Nephron (organoid): Measurements from ENCODE around the gene FBXO36.
A peak's percentile ranks its signal among the peaks of the same experiment; 100 is the strongest.

Experiments
- H3K27ac Mint-ChIP-seq, 3 experiments: 2 replicates each; pipeline ENCODE4 v1.8.0; 2020; ENCODE audit warnings: mixed read lengths in 3 of 3, mild to moderate bottlenecking in 2 of 3, moderate library complexity in 1 of 3
- H3K27me3 Mint-ChIP-seq: 2 replicates; pipeline ENCODE4 v1.8.0; 2021; ENCODE audit warnings: low read depth, mild to moderate bottlenecking, moderate library complexity, mixed read lengths
- H3K36me3 Mint-ChIP-seq: 2 replicates; pipeline ENCODE4 v1.8.0; 2020; ENCODE audit warnings: low read depth, mixed read lengths
- H3K4me1 Mint-ChIP-seq: 2 replicates; pipeline ENCODE4 v1.8.0; 2020; ENCODE audit warnings: mixed read lengths
- H3K4me3 Mint-ChIP-seq, 3 experiments: 2 replicates each; pipeline ENCODE4 v1.8.0; 2020; ENCODE audit warnings: mild to moderate bottlenecking in 3 of 3, mixed read lengths in 3 of 3, moderate library complexity in 2 of 3
- H3K9me3 Mint-ChIP-seq: 2 replicates; pipeline ENCODE4 v1.8.0; 2020; ENCODE audit warnings: mixed read lengths
- TF ChIP-seq, protein P1 (sequence below), 3 experiments: fragments of 200-600 bp; sonication (generic); IDR thresholded peaks; one replicate each; pipeline ENCODE4 v1.5.0; 2021; ENCODE audit warnings: antibody characterized with exemption in 3 of 3; ENCODE audit not compliant: unreplicated experiment in 3 of 3

The FBXO36 gene

DNA sequence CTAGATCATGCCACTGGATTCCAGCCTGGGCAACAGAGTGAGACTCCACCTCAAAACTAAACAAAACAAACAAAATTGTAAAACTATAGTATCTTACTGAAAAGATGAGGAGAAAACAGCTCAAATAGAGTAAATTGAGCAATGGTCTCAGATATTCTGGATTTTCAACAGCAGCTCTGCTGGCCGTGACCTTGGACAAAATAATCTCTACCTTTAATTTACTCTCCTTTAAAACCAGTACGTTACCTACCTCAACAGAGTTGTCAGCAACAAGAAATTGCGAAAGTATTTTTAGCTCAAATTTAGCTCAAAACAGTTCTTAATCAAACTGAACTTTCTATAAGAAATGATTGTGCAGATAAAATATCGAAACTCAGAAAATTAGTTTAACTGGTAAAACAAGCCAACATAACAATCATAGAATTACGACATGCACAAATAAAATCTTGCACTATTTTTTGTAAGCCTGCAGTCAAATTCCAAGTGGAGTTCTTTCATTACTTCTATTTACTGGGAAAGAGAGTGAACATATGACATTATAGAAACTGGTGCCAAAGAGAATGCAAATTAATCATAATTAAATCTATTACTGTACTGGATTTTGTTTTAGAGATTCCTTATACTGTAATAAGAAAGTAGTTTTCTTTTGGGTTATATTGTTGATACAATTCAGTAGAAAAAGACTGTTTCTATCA is 41.3 kb upstream of the FBXO36 start:
- Mint-ChIP-seq H3K4me3 (no peak overlapping the region), H3K4me1 (peaks cover 5% of the 10 kb centered on the region), H3K9me3 (no peaks in the 10 kb centered on the region), H3K27ac (no peak overlapping the region), H3K27me3 (no peaks in the 10 kb centered on the region), H3K36me3 (peaks cover 26% of the 10 kb centered on the region)
- TF ChIP-seq, protein P1, sequence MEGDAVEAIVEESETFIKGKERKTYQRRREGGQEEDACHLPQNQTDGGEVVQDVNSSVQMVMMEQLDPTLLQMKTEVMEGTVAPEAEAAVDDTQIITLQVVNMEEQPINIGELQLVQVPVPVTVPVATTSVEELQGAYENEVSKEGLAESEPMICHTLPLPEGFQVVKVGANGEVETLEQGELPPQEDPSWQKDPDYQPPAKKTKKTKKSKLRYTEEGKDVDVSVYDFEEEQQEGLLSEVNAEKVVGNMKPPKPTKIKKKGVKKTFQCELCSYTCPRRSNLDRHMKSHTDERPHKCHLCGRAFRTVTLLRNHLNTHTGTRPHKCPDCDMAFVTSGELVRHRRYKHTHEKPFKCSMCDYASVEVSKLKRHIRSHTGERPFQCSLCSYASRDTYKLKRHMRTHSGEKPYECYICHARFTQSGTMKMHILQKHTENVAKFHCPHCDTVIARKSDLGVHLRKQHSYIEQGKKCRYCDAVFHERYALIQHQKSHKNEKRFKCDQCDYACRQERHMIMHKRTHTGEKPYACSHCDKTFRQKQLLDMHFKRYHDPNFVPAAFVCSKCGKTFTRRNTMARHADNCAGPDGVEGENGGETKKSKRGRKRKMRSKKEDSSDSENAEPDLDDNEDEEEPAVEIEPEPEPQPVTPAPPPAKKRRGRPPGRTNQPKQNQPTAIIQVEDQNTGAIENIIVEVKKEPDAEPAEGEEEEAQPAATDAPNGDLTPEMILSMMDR (IDR thresholded peaks at IDR 0.05; ENCODE audit: unreplicated experiment in 3 of 3) = no peak

- Mint-ChIP-seq H3K27ac (no peak overlapping the region), H3K4me3 (no peak overlapping the region), H3K9me3 (no peaks in the 10 kb centered on the region), H3K4me1 (peaks cover 11% of the 10 kb centered on the region), H3K36me3 (peaks cover 21% of the 10 kb centered on the region), H3K27me3 (no peaks in the 10 kb centered on the region)
- TF ChIP-seq, protein P1 (IDR thresholded peaks at IDR 0.05; ENCODE audit: unreplicated experiment in 3 of 3) = no peak
Measured at GRCh38 chr2:229882583-229882982, 39.7 kb upstream of the FBXO36 start.

DNA sequence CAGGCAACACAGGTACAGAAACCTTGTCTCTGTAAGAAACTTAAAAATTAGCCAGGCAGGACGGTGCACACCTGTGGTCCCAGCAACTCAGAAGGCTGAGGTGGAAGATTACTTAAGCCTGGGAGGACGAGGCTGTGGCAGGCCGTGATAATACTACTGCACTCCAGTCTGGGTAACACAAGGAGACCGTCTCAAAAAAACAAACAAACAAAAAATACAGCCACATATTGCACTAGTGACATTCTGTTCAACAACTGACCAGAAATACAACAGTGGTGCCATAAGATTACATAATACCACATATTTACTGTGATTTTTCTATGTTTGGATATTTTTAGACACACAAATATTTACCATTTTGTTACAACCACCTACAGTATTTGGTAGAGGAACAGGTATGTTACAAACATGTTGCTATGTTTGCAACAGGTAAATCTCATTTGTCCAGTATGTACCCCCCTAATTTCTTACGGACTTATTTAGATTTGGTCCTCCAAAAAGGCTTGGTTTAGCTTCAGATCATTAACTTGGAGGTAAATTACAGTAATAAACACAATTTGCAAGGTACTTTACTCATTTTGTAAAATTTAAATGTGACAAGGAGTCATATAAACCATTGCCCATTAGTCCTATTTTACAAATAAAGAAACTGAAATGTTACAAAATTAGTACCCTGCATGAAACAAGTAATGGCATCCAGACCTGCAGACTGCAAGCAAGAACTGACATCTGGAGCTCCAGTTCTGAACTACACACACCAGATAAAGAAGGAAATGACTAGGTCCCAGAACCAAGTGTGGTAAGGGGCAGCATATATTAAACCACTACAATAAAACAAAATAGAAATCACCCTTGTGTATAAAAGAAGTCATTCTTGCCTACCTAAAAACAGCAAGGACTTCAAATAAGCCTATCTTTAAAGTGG is 37.3 kb upstream of the FBXO36 start:
- Mint-ChIP-seq H3K4me1 (peaks cover 11% of the 10 kb centered on the region), H3K4me3 (no peak overlapping the region), H3K9me3 (no peaks in the 10 kb centered on the region), H3K36me3 (peaks cover 9% of the 10 kb centered on the region), H3K27me3 (no peaks in the 10 kb centered on the region), H3K27ac (peak overlapping the region in 2 of 3 experiments; percentile 50 to 55)
- TF ChIP-seq, protein P1 (IDR thresholded peaks at IDR 0.05; ENCODE audit: unreplicated experiment in 3 of 3) = no peak

DNA sequence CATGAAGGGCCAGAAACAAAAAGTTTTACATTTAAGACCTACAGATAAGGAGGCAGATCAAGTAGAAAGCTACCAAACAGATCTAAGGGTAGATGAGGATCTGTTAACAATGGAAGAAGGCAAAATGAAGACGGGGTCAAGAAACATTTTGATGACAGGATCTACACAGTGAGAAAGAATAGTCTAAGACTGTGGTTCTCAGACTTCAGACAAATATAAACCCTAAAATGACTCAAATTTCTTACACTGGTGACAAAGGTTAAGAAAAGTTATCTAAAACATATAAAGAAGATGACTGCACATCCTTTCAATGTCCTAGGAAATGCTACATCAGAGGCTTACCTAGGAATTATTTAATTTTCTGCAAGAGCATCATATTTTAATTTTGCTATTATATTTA is 34.9 kb upstream of the FBXO36 start:
- H3K27me3 Mint-ChIP-seq = no peaks in the 10 kb centered on the region
- H3K27ac Mint-ChIP-seq = no peak overlapping the region
- peaks cover 9% of the 10 kb centered on the region for H3K36me3 Mint-ChIP-seq
- TF ChIP-seq, protein P1 (IDR thresholded peaks at IDR 0.05; ENCODE audit: unreplicated experiment in 3 of 3) = no peak
- H3K4me3 Mint-ChIP-seq = no peak overlapping the region
- no peaks in the 10 kb centered on the region for H3K9me3 Mint-ChIP-seq
- H3K4me1 Mint-ChIP-seq = peaks cover 11% of the 10 kb centered on the region

- Mint-ChIP-seq H3K4me3 (no peak overlapping the region), H3K36me3 (peaks cover 9% of the 10 kb centered on the region)
- TF ChIP-seq, protein P1 (IDR thresholded peaks at IDR 0.05; ENCODE audit: unreplicated experiment in 3 of 3) = no peak
Measured at GRCh38 chr2:229888031-229888430, 34.3 kb upstream of the FBXO36 start.

More at GRCh38 chr2:229888031-229888430, 34.3 kb upstream of the FBXO36 start:
- Mint-ChIP-seq H3K9me3 (no peaks in the 10 kb centered on the region), H3K4me1 (peaks cover 11% of the 10 kb centered on the region), H3K27me3 (no peaks in the 10 kb centered on the region), H3K27ac (no peak overlapping the region)
